ENCODE measurements around the gene BACE2.

- TF ChIP-seq, protein P1, sequence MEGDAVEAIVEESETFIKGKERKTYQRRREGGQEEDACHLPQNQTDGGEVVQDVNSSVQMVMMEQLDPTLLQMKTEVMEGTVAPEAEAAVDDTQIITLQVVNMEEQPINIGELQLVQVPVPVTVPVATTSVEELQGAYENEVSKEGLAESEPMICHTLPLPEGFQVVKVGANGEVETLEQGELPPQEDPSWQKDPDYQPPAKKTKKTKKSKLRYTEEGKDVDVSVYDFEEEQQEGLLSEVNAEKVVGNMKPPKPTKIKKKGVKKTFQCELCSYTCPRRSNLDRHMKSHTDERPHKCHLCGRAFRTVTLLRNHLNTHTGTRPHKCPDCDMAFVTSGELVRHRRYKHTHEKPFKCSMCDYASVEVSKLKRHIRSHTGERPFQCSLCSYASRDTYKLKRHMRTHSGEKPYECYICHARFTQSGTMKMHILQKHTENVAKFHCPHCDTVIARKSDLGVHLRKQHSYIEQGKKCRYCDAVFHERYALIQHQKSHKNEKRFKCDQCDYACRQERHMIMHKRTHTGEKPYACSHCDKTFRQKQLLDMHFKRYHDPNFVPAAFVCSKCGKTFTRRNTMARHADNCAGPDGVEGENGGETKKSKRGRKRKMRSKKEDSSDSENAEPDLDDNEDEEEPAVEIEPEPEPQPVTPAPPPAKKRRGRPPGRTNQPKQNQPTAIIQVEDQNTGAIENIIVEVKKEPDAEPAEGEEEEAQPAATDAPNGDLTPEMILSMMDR (conservative IDR thresholded peaks at IDR 0.05 in 1 of 2, IDR thresholded peaks at IDR 0.05 in 1 of 2; ENCODE audit: low read depth in 1 of 2, low read length in 2 of 2): no peak
- no peak for TF ChIP-seq EZH2 (IDR thresholded peaks at IDR 0.05; ENCODE audit: low read length, missing control alignments)
Measured at GRCh38 chr21:41228492-41228891, 60.5 kb downstream of the BACE2 start.

All from fibroblast of lung (primary cell).